Nephron (organoid): ENCODE data around the gene STARD3.

ENCODE experiments used
- H3K27ac Mint-ChIP-seq, 3 experiments: 2 replicates each; pipeline ENCODE4 v1.8.0; 2020; ENCODE audit warnings: mixed read lengths in 3 of 3, mild to moderate bottlenecking in 2 of 3, moderate library complexity in 1 of 3
- H3K27me3 Mint-ChIP-seq: 2 replicates; pipeline ENCODE4 v1.8.0; 2021; ENCODE audit warnings: low read depth, mild to moderate bottlenecking, moderate library complexity, mixed read lengths
- H3K36me3 Mint-ChIP-seq: 2 replicates; pipeline ENCODE4 v1.8.0; 2020; ENCODE audit warnings: low read depth, mixed read lengths
- H3K4me1 Mint-ChIP-seq: 2 replicates; pipeline ENCODE4 v1.8.0; 2020; ENCODE audit warnings: mixed read lengths
- H3K4me3 Mint-ChIP-seq, 3 experiments: 2 replicates each; pipeline ENCODE4 v1.8.0; 2020; ENCODE audit warnings: mild to moderate bottlenecking in 3 of 3, mixed read lengths in 3 of 3, moderate library complexity in 2 of 3
- H3K9me3 Mint-ChIP-seq: 2 replicates; pipeline ENCODE4 v1.8.0; 2020; ENCODE audit warnings: mixed read lengths
- TF ChIP-seq, protein P1 (sequence below), 3 experiments: fragments of 200-600 bp; sonication (generic); IDR thresholded peaks; one replicate each; pipeline ENCODE4 v1.5.0; 2021; ENCODE audit warnings: antibody characterized with exemption in 3 of 3; ENCODE audit not compliant: unreplicated experiment in 3 of 3

The STARD3 gene

GRCh38 chr17:39612935-39613464 is 23.9 kb upstream of the STARD3 start:
- H3K27me3 Mint-ChIP-seq, result peaks cover 92% of the 10 kb centered on the region
- peaks cover 4% of the 10 kb centered on the region for H3K4me1 Mint-ChIP-seq
- TF ChIP-seq, protein P1, sequence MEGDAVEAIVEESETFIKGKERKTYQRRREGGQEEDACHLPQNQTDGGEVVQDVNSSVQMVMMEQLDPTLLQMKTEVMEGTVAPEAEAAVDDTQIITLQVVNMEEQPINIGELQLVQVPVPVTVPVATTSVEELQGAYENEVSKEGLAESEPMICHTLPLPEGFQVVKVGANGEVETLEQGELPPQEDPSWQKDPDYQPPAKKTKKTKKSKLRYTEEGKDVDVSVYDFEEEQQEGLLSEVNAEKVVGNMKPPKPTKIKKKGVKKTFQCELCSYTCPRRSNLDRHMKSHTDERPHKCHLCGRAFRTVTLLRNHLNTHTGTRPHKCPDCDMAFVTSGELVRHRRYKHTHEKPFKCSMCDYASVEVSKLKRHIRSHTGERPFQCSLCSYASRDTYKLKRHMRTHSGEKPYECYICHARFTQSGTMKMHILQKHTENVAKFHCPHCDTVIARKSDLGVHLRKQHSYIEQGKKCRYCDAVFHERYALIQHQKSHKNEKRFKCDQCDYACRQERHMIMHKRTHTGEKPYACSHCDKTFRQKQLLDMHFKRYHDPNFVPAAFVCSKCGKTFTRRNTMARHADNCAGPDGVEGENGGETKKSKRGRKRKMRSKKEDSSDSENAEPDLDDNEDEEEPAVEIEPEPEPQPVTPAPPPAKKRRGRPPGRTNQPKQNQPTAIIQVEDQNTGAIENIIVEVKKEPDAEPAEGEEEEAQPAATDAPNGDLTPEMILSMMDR (IDR thresholded peaks at IDR 0.05; ENCODE audit: unreplicated experiment in 3 of 3), result no peak
- H3K36me3 Mint-ChIP-seq, result no peaks in the 10 kb centered on the region
- no peak overlapping the region for H3K27ac Mint-ChIP-seq
- no peaks in the 10 kb centered on the region for H3K9me3 Mint-ChIP-seq
- no peak overlapping the region for H3K4me3 Mint-ChIP-seq

DNA sequence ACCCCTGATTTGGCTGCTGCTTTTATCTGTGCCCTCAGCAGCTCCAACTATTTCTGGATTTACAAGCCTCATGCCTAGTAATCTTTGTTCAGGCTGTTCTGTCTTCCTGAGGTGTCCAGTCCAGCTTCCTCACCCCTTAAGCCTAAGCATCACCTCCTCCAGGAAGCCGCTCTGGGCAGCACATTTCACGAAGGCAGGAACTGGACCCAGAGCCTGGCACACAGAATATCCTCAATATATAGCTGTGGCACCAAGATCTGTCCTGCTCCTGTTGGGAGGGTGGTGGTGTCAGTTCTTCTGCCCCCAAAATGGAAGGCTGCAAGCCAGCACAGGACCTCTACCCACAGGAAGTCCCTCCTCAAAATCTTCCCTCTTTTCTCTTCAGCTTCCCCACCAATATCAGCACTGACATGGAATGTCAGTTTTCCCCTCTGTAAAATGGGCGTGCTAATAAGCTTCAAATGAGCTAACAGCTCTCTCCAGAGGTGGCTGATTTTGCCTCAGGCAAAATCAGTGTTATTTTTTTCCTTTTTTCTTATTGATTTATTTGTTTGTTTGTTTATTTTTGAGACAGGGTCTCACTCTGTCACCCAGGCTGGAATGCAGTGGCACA is 22.3 kb upstream of the STARD3 start:
- Mint-ChIP-seq H3K9me3 (no peaks in the 10 kb centered on the region), H3K4me3 (no peak overlapping the region), H3K27me3 (peaks cover 91% of the 10 kb centered on the region), H3K27ac (no peak overlapping the region), H3K4me1 (no peaks in the 10 kb centered on the region), H3K36me3 (no peaks in the 10 kb centered on the region)
- TF ChIP-seq, protein P1 (IDR thresholded peaks at IDR 0.05; ENCODE audit: unreplicated experiment in 3 of 3), result no peak

GRCh38 chr17:39615434-39615833 is 21.5 kb upstream of the STARD3 start:
- no peaks in the 10 kb centered on the region for H3K9me3 Mint-ChIP-seq
- no peaks in the 10 kb centered on the region for H3K36me3 Mint-ChIP-seq
- peak overlapping the region; percentile 38 to 45 (median 40) for H3K4me3 Mint-ChIP-seq
- H3K27me3 Mint-ChIP-seq, result peaks cover 91% of the 10 kb centered on the region
- no peaks in the 10 kb centered on the region for H3K4me1 Mint-ChIP-seq
- no peak overlapping the region for H3K27ac Mint-ChIP-seq
- TF ChIP-seq, protein P1 (IDR thresholded peaks at IDR 0.05; ENCODE audit: unreplicated experiment in 3 of 3), result no peak

DNA sequence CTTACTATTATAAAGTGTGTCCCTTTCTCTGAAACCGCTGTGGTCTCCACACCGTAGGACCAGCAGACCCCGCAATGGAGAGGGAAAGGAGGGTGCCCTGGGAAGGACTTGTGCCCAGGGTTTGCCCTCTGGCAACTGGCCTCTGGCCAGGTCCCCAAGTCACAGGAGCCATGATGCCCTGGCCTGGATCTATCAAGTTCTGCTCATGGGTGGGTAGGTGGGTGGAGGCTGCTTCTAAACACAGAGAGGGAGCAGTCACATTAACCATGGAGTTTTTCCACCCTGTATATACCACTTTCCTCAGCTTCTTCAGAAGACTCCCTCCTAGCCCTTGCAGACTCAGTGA is 19.9 kb upstream of the STARD3 start:
- peaks cover 87% of the 10 kb centered on the region for H3K27me3 Mint-ChIP-seq
- no peak overlapping the region for H3K27ac Mint-ChIP-seq
- H3K4me1 Mint-ChIP-seq, result peaks cover 4% of the 10 kb centered on the region
- H3K4me3 Mint-ChIP-seq, result peak overlapping the region; percentile 47 to 69 (median 63)
- H3K36me3 Mint-ChIP-seq, result no peaks in the 10 kb centered on the region
- TF ChIP-seq, protein P1 (IDR thresholded peaks at IDR 0.05; ENCODE audit: unreplicated experiment in 3 of 3), result no peak
- no peaks in the 10 kb centered on the region for H3K9me3 Mint-ChIP-seq

GRCh38 chr17:39617446-39618245 is 19.3 kb upstream of the STARD3 start:
- peak overlapping the region; percentile 47 to 85 (median 84) for H3K4me3 Mint-ChIP-seq
- TF ChIP-seq, protein P1 (IDR thresholded peaks at IDR 0.05; ENCODE audit: unreplicated experiment in 3 of 3), result no peak
- peaks cover 7% of the 10 kb centered on the region for H3K4me1 Mint-ChIP-seq
- H3K27me3 Mint-ChIP-seq, result peaks cover 88% of the 10 kb centered on the region
- no peak overlapping the region for H3K27ac Mint-ChIP-seq
- no peaks in the 10 kb centered on the region for H3K36me3 Mint-ChIP-seq
- H3K9me3 Mint-ChIP-seq, result no peaks in the 10 kb centered on the region
